Right cardiac atrium (tissue), 5 donors: ENCODE data around the gene AMER2. TPM values are rescaled to one million over a fixed set of nuclear protein-coding genes. Genes with fewer than 3 reads are reported as not detected.
"Not testable (repeated sequence)": the region's sequence is repeated elsewhere in the genome, so short reads cannot be mapped to it uniquely, and the experiment has no call there.

Experiments
- ATAC-seq, 2 donors: fragments of 200-7000 bp; cut with Tn5 transposase; one replicate each; pipeline versions ENCODE4 v1.8.0 to v1.9.1; 2020; ENCODE audit warnings: moderate library complexity in 2 of 2, mild to moderate bottlenecking in 1 of 2
- DNase-seq, 3 donors: peaks; one replicate each; pipeline ENCODE4 v3.0.0-alpha.2; 2020
- H3K27ac ChIP-seq: one replicate; pipeline ENCODE4 v1.5.1; 2013; ENCODE audit warnings: mild to moderate bottlenecking, low read length, control low read depth, moderate library complexity
- H3K27me3 ChIP-seq: one replicate; pipeline ENCODE4 v1.6.1; 2013; ENCODE audit not compliant: control insufficient read depth, insufficient read depth
- H3K4me1 ChIP-seq: one replicate; pipeline ENCODE4 v1.6.1; 2013; ENCODE audit warnings: low read length; ENCODE audit not compliant: control insufficient read depth, insufficient read depth
- H3K4me3 ChIP-seq: one replicate; pipeline ENCODE4 v1.5.1; 2013; ENCODE audit warnings: low read length, control low read depth
- H3K9me3 ChIP-seq: one replicate; pipeline ENCODE4 v1.6.1; 2013; ENCODE audit warnings: low read length; ENCODE audit not compliant: control insufficient read depth
- WGBS: extraction: QIAGEN DNeasy Blood & Tissue Kit; methylation state at CpG from one replicate; pipeline ENCODE4 v1.1.7; 2013; 5-methylcytosine and 5-hydroxymethylcytosine counted together
- intact Hi-C, 4 donors: fragments of 100-400 bp; cut with DNase I; formaldehyde crosslinking; loops; one replicate each; pipeline versions ENCODE4 v1.11.0 to v1.14.0; 2022 to 2023
- polyA plus RNA-seq: library from polyadenylated mRNA; stranded (reverse); fragments of 200-250 nt; gene quantifications from one replicate; pipeline ENCODE4 v1.2.3, GENCODE V29; 2013
- total RNA-seq, 4 donors: library from RNA; stranded (reverse); fragmentation: NEBNext Ultra II Directional; extraction: Animal tissue kit (Norgen Biotek cat#: 25700); gene quantifications; one replicate each; pipeline ENCODE4 v1.2.1, GENCODE V29; 2021
- donor health status: healthy with polysubstance abuse.
- donor health status: DM: no; HTN: yes; CAD: no.
- donor health status: DM: no; HTN: no; CAD: no.
- donor health status: DM: no; HTN: yes; CAD: no; lungs with severe emphysema.
- donor health status: DM: yes; HTN: yes; CAD: no.

AMER2 gene
- total and polyA plus RNA-seq, 5 donors, result not detected

DNA sequence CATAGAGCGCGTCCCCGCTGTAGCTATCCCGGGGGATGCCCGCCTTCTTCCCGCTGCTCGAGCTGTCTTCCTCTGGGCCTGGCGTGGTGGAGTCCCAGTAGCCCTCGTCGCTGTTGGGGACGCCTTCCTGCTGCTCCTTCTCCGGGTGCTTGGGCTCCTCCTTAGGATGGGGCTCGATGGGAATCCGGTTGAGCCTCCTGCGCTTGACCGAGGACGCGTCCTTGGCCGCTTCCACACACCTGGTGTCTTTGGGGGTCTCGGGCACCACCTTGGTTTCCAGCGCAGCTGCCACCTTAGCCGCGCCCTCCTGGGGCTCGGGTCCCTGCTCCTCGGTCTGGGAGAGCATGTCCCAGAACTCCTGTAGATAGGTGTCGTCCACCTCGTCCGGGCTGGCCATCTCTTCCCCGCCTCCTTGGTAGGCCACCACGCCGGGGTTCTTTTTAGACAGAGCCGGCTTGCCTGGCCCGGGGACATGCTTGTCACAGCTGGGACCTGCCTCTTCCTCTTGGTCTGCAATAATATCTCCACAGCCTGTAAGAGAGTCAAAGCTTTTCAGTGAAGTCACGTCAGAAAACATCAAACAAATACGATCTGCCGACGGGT, 2.0 kb downstream of the AMER2 start:
- no peaks in the 10 kb centered on the region for H3K4me1 ChIP-seq
- DNase-seq (peak in 2 of 3 donors; percentile 37 to 45), ATAC-seq (no peak)
- no peak overlapping the region for H3K27ac ChIP-seq
- intact Hi-C loops, result no loop called here
- H3K9me3 ChIP-seq, result no peaks in the 10 kb centered on the region
- 76% methylated on average over 37 of the region's 37 CpGs for WGBS
- H3K27me3 ChIP-seq, result no peaks in the 10 kb centered on the region
- H3K4me3 ChIP-seq, result no peak overlapping the region

- Histone ChIP-seq H3K27ac (no peak overlapping the region), H3K27me3 (no peaks in the 10 kb centered on the region), H3K4me1 (no peaks in the 10 kb centered on the region), H3K9me3 (no peaks in the 10 kb centered on the region), H3K4me3 (no peak overlapping the region)
- intact Hi-C loops, result no loop called here
- WGBS, result 73% methylated on average over 12 of the region's 12 CpGs
- no peak for DNase-seq
- no peak for ATAC-seq
These were observed 2.7 kb downstream of the AMER2 start for GRCh38 chr13:25169356-25169755.

DNA sequence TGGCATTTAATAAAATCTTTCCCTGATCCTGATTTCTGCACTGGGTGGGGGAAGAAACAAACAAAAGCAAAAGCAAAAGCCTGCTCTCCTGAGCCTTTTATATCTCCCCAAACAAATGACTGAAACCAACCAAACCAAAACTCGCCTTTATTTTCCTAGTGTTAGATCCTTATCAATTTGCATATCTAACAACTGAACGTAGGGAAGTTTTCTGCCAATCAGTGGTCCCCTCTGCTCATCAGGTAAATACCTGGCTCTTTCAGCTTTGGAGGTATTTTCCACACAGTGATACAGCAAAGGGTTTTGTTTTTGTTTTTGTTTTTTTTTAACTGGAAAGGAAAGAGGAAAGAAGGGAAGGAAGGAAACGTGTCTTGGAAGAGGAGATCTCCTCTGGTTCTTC, 3.3 kb downstream of the AMER2 start:
- H3K9me3 ChIP-seq, result no peaks in the 10 kb centered on the region
- H3K27ac ChIP-seq, result no peak overlapping the region
- ATAC-seq (no peak), DNase-seq (no peak)
- H3K4me3 ChIP-seq, result no peak overlapping the region
- WGBS, result 25% methylated on average over 3 of the region's 3 CpGs
- intact Hi-C loops, result no loop called here
- H3K27me3 ChIP-seq, result no peaks in the 10 kb centered on the region
- no peaks in the 10 kb centered on the region for H3K4me1 ChIP-seq

DNA sequence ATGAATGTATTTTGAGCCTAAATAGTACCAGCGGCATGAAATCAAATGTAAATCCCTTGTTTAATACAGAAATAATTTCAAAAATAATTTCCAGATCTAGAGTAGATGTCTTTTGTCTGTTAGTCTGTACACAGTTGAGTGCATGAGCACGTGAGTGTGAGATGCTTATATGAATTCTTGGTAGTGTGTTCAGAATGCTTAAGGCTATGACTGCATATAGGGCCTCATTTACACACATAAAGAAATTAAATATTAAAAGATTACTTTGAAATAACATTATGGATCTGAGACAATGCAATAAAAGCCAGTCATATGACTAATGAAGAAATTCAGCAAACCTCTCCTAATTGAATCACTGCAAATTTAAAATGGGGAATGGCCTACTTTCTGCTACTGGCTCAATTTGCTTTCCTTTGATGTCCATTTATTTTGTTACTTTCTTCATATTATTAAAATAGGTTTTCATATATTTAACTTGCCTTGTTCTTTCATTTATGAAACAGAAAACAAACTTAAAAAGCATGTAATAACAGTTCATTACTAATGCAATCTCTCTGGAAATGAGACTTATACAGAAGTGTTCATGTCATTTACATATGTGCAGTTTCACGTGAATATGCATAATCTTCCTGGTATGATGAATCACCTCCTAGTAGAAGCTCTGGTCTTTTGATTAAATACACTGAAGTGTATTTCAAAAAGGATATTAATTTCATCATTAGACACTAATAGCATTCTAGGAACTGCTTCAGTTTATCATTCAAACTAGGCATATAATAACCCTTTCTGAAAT, 4.5 kb downstream of the AMER2 start:
- ATAC-seq, result no peak
- DNase-seq, result no peak
- Histone ChIP-seq H3K4me1 (no peaks in the 10 kb centered on the region), H3K27ac (no peak overlapping the region), H3K9me3 (no peaks in the 10 kb centered on the region), H3K27me3 (no peaks in the 10 kb centered on the region), H3K4me3 (no peak overlapping the region)
- 80% methylated on average over 3 of the region's 3 CpGs for WGBS
- intact Hi-C loops, result no loop called here

DNA sequence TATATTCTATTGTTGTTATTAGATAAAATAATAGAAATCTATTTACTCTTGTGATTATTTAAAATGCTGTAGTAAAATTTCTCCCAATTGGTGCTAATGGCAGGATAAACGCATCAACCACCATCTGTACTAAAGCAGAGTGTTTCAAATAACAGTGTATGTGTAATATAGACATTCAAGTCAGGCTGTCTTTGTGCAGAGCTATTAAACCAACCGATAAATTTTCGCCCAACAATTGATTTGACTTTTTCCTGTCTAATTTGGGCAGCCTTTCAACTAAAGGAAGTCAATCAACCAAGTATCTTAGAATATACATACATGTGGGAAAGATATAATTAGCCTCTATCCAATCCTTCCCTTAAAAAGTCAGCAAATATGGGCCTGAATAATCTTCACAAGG, 5.8 kb downstream of the AMER2 start:
- intact Hi-C loops, result no loop called here
- DNase-seq (no peak), ATAC-seq (no peak)
- H3K4me1 ChIP-seq, result no peaks in the 10 kb centered on the region
- no peaks in the 10 kb centered on the region for H3K27me3 ChIP-seq
- 78% methylated on average over 3 of the region's 3 CpGs for WGBS
- no peaks in the 10 kb centered on the region for H3K9me3 ChIP-seq
- H3K27ac ChIP-seq, result no peak overlapping the region
- no peak overlapping the region for H3K4me3 ChIP-seq

DNA sequence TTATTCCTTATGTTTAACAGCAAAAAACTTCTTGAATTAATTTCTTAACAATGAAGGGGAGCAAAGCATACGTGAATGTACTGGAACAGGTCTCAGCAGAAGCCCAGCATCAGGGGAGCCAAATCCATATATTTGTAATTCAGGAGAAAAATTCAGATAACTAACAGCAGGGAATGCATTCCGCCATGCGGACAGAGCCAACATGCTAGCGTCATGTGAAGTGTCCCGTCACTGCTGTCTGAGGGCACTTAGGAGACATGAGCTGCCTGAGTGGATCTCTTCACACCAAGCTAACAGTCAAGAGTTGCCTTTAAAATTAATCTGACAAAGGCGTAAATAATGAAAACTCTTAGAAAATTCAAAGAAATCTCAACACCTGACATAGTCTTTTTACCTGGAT, 6.4 kb downstream of the AMER2 start:
- DNase-seq (no peak), ATAC-seq (no peak)
- Histone ChIP-seq H3K4me1 (no peaks in the 10 kb centered on the region), H3K4me3 (no peak overlapping the region), H3K27ac (no peak overlapping the region), H3K9me3 (no peaks in the 10 kb centered on the region), H3K27me3 (no peaks in the 10 kb centered on the region)
- 63% methylated on average over 6 of the region's 6 CpGs for WGBS
- intact Hi-C loops, result no loop called here

- H3K4me1 ChIP-seq, H3K27me3 ChIP-seq, DNase-seq, H3K9me3 ChIP-seq, ATAC-seq, intact Hi-C loops, H3K27ac ChIP-seq, H3K4me3 ChIP-seq: not testable (repeated sequence)
- 25% methylated on average over 5 of the region's 5 CpGs for WGBS
These were observed 6.9 kb downstream of the AMER2 start for GRCh38 chr13:25165163-25165562.

DNA sequence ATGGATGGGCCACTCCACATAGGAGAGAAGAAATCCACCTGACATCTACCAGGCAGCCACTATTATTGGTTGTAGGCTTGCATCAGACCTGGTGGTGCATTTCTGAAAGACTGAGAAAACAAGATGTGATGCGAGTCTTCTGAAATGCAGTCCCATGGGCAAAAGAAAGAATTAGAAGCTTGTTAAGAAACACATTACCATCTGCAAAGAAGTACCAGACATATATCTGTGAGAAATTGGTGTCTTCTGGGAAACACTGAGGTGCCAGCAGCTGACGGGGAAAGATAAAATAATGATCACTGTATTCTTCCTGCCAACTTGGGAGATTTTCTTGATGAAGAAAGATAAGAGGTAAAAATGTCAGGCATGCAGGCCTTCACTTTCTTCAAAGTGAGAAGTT, 14.4 kb downstream of the AMER2 start:
- DNase-seq, result no peak
- H3K4me3 ChIP-seq, result no peak overlapping the region
- no peaks in the 10 kb centered on the region for H3K27me3 ChIP-seq
- H3K9me3 ChIP-seq, result no peaks in the 10 kb centered on the region
- H3K27ac ChIP-seq, result no peak overlapping the region
- 58% methylated on average over 2 of the region's 2 CpGs for WGBS
- no peaks in the 10 kb centered on the region for H3K4me1 ChIP-seq
- intact Hi-C loops, result no loop called here
- ATAC-seq, result no peak

DNA sequence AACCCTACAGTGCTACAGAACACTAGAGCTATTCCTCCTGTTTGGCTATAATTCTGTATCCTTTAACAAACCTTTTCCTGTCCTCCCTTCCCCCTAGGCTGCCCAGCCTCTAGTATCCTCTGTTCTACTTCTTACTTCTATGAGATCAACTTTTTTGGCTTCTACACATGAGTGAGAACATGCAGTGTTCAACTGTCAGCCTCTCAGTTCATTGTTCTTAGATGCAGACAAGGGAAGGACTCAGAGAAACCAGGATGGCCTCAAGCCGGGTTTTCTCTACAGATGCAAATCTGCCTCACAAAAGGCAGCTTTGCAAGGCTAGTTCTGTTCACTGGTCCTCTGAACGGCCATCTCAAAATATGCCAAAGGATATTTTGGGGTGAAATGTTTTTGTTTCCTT, 18.4 kb downstream of the AMER2 start:
- Histone ChIP-seq H3K4me3 (no peak overlapping the region), H3K27me3 (no peaks in the 10 kb centered on the region), H3K27ac (no peak overlapping the region), H3K4me1 (no peaks in the 10 kb centered on the region), H3K9me3 (no peaks in the 10 kb centered on the region)
- ATAC-seq (no peak), DNase-seq (no peak)
- 26% methylated on average over 2 of the region's 2 CpGs for WGBS
- intact Hi-C loops, result no loop called here

DNA sequence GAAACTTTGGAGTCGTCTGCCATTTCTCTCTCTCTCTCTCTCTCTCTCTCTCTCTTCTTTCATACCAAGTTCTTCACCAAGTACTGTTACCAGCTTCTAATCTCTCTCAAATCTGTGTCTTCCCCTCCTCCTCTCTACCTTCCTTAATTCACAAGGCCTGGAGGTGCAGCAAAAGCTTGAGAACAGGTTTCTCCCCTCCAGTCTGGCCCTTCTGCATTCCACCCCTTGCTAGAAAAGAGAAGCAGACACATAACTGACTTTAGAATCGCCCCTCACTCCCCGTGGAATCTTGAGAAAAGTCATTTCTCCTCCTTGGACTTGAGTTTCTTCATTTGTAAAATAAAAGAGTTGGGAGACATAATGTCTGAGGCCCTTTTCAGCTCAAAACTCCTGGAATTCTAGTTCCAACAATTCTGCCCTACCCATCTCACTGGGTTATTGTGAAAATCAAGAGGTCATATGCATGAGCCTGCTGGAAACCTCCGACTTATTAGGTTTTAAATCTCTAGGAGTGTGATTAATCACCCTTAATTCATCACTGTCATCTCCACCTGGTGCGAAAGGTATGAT, 20.4 kb downstream of the AMER2 start:
- no peak for ATAC-seq

DNA sequence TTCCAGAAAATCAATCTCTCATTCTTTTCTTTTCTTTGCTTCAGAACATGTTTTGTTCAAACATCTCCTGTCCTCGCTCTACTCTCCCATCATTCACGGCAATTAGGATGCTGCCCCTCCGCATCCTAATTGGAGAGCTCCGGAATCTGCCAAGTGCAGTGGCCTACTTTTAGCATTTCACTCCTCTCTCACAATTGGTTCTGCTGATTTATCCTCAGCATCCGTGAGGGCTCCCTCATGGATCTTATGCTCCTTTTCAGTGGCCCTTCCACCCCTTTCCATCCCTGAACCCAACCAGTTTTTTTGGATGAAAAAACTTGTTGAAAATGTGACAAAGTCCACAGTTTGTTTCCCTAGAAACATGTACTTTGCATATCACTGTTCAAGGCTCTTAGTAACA, 22.4 kb downstream of the AMER2 start:
- DNase-seq (no peak), ATAC-seq (no peak)
- Histone ChIP-seq H3K9me3 (no peaks in the 10 kb centered on the region), H3K4me3 (no peak overlapping the region), H3K27me3 (no peaks in the 10 kb centered on the region), H3K27ac (no peak overlapping the region), H3K4me1 (no peaks in the 10 kb centered on the region)
- intact Hi-C loops, result no loop called here
- WGBS, result 80% methylated on average over 5 of the region's 5 CpGs

More for the DNA sequence above, 20.4 kb downstream of the AMER2 start:
- Histone ChIP-seq H3K27me3 (no peaks in the 10 kb centered on the region), H3K27ac (no peak overlapping the region), H3K9me3 (no peaks in the 10 kb centered on the region), H3K4me3 (no peak overlapping the region), H3K4me1 (no peaks in the 10 kb centered on the region)
- intact Hi-C loops, result no loop called here
- no peak for DNase-seq
- 56% methylated on average over 5 of the region's 5 CpGs for WGBS
